Suprapubic skin (tissue), 4 donors: ENCODE results near the gene L1TD1. TPM values are rescaled to one million over a fixed set of nuclear protein-coding genes. Genes with fewer than 3 reads are reported as not detected.
A peak's percentile ranks its signal among the peaks of the same experiment; 100 is the strongest.
"Not testable (repeated sequence)": the region's sequence is repeated elsewhere in the genome, so short reads cannot be mapped to it uniquely, and the experiment has no call there.

ENCODE experiments used
- DNase-seq, 2 donors: peaks; one replicate each; pipeline ENCODE4 v3.0.0-alpha.2; 2019; ENCODE audit warnings: low spot score in 2 of 2
- H3K27ac ChIP-seq: fragments of 200-600 bp; sonication (generic); one replicate; pipeline ENCODE4 v1.5.1; 2019
- H3K27me3 ChIP-seq: fragments of 200-600 bp; sonication (generic); one replicate; pipeline ENCODE4 v1.5.1; 2019
- H3K36me3 ChIP-seq: fragments of 200-600 bp; sonication (generic); one replicate; pipeline ENCODE4 v1.5.1; 2019
- H3K4me1 ChIP-seq: fragments of 200-600 bp; sonication (generic); one replicate; pipeline ENCODE4 v1.5.1; 2019
- H3K4me3 ChIP-seq: fragments of 200-600 bp; sonication (generic); one replicate; pipeline ENCODE4 v1.5.1; 2019; ENCODE audit warnings: mild to moderate bottlenecking
- H3K9me3 ChIP-seq: fragments of 200-600 bp; sonication (generic); one replicate; pipeline ENCODE4 v1.5.1; 2019
- CTCF ChIP-seq, 2 donors: fragments of 200-600 bp in 1 of 2; fragments of 450-650 bp in 1 of 2; sonication (generic) in 1 of 2; IDR thresholded peaks; one replicate each; pipeline ENCODE4 v1.5.1; 2016 to 2019; ENCODE audit warnings: antibody characterized with exemption in 2 of 2, mild to moderate bottlenecking in 1 of 2, moderate library complexity in 1 of 2
- EP300 ChIP-seq: sonication (generic); formaldehyde crosslinking; IDR thresholded peaks from one replicate; pipeline ENCODE4 v1.6.1; 2017; ENCODE audit warnings: antibody characterized with exemption
- POLR2A ChIP-seq, 2 donors: fragments of 450-650 bp; IDR thresholded peaks; one replicate each; pipeline ENCODE4 v1.6.1; 2017; ENCODE audit warnings: antibody characterized with exemption in 2 of 2, mild to moderate bottlenecking in 2 of 2, moderate library complexity in 2 of 2
- POLR2AphosphoS5 ChIP-seq, 3 donors: sonication (generic); formaldehyde crosslinking; IDR thresholded peaks; one replicate each; pipeline ENCODE4 v1.6.1; 2017; ENCODE audit warnings: antibody characterized with exemption in 3 of 3
- WGBS: methylation state at CpG from one replicate; pipeline ENCODE4 v1.1.5; 2018; 5-methylcytosine and 5-hydroxymethylcytosine counted together
- total RNA-seq, 4 donors: library from RNA; depleted of rRNA; stranded (reverse); fragments of >200 nt; gene quantifications; one replicate each; pipeline ENCODE4 v1.1.0, GENCODE V29; 2016

Gene L1TD1
- total RNA-seq, 4 donors from 2014 or later, result 0.16 TPM; not detected in 3

- WGBS, result 94% methylated on average over 1 of the region's 1 CpG
- Histone ChIP-seq H3K27me3 (no peaks in the 10 kb centered on the region), H3K36me3 (no peaks in the 10 kb centered on the region), H3K4me3 (no peak overlapping the region), H3K27ac (no peak overlapping the region), H3K4me1 (no peaks in the 10 kb centered on the region), H3K9me3 (peaks cover 10% of the 10 kb centered on the region)
- DNase-seq, result no peak
- no peak for TF ChIP-seq POLR2AphosphoS5 (IDR thresholded peaks at IDR 0.05)
- no peak for TF ChIP-seq EP300
- no peak for TF ChIP-seq POLR2A (IDR thresholded peaks at IDR 0.05)
- TF ChIP-seq CTCF (IDR thresholded peaks at IDR 0.05), result no peak
These were observed 15.4 kb downstream of the L1TD1 start for GRCh38 chr1:62209931-62210595.

DNA sequence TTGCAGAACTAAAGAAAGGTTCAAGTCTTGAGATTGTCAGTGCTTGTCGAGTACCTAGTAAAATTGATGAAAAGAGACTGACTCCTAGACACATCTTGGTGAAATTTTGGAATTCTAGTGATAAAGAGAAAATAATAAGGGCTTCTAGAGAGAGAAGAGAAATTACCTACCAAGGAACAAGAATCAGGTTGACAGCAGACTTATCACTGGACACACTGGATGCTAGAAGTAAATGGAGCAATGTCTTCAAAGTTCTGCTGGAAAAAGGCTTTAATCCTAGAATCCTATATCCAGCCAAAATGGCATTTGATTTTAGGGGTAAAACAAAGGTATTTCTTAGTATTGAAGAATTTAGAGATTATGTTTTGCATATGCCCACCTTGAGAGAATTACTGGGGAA lies 16.3 kb downstream of the L1TD1 start:
- TF ChIP-seq CTCF (IDR thresholded peaks at IDR 0.05), result no peak
- TF ChIP-seq EP300, result no peak
- no peak for TF ChIP-seq POLR2AphosphoS5 (IDR thresholded peaks at IDR 0.05)
- TF ChIP-seq POLR2A (IDR thresholded peaks at IDR 0.05), result no peak
- no peaks in the 10 kb centered on the region for H3K4me1 ChIP-seq
- H3K4me3 ChIP-seq, result no peak overlapping the region
- no peak for DNase-seq
- H3K27me3 ChIP-seq, result no peaks in the 10 kb centered on the region
- no peak overlapping the region for H3K27ac ChIP-seq
- peaks cover 10% of the 10 kb centered on the region for H3K9me3 ChIP-seq
- WGBS, result 97% methylated on average over 1 of the region's 1 CpG
- no peaks in the 10 kb centered on the region for H3K36me3 ChIP-seq

DNA sequence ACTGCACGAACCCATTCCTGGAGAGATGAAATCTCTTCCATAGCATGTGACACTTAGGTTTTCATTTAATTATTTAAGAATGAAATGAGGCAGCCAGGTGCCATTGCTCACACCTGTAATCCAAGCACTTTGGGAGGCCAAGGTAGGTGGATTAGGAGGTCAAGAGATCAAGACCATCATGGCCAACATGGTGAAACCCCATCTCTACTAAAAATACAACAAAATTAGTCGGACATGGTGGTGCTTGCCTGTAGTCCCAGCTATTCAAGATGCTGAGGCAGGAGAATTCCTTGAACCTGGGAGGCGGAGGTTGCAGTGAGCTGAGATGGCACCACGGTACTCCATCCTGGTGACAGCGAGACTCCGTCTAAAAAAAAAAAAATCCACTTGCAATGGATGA lies 17.8 kb downstream of the L1TD1 start:
- WGBS, result 89% methylated on average over 6 of the region's 6 CpGs

DNA sequence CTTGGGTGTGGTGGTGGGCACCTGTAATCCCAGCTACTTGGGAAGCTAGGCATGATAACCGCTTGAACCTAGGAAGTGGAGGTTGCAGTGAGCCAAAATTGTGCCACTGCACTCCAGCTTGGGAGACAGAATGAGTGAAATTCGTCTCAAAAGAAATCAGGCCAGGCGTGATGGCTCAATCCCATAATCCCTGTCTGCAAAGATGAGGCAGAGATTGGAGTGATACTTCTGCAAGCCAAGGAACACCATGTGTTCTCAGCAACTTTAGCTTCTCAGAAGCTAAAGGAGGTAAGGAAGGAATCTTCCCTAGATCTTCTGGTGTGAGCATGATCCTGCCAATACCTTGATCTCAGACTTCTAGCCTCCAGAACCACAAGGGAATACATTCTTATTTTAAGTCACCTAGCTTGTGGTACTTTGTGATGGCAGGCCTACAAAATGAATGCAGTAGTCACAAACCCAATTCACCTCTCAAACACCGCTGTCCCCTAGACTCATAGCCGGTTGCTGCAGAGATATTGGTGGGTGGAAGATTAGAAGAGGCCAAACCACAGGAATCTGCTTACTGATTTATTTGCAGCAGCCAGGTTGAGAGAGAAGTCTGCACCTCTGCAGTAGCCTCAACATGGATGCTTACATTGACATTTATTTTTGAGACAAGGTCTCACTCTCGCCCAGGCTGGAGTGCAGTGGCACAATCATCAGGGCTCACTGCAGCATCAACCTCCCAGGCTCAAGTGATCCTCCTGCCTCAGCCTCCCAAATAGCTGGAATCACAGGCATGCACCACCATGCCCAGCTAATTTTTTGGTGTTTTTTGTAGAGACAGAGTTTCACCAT lies 18.6 kb downstream of the L1TD1 start:
- DNase-seq, result no peak
- Histone ChIP-seq H3K9me3 (peaks cover 10% of the 10 kb centered on the region), H3K27me3 (no peaks in the 10 kb centered on the region), H3K36me3 (no peaks in the 10 kb centered on the region), H3K27ac (no peak overlapping the region), H3K4me1 (no peaks in the 10 kb centered on the region), H3K4me3 (no peak overlapping the region)
- 85% methylated on average over 6 of the region's 6 CpGs for WGBS
- no peak for TF ChIP-seq POLR2AphosphoS5 (IDR thresholded peaks at IDR 0.05)

More for the DNA sequence above, 17.8 kb downstream of the L1TD1 start:
- H3K27me3 ChIP-seq, result no peaks in the 10 kb centered on the region
- H3K9me3 ChIP-seq, result peaks cover 10% of the 10 kb centered on the region
- no peak overlapping the region for H3K27ac ChIP-seq
- H3K4me1 ChIP-seq, result no peaks in the 10 kb centered on the region
- no peak for TF ChIP-seq POLR2A (IDR thresholded peaks at IDR 0.05)
- no peak for TF ChIP-seq EP300
- no peak for TF ChIP-seq CTCF (IDR thresholded peaks at IDR 0.05)
- TF ChIP-seq POLR2AphosphoS5 (IDR thresholded peaks at IDR 0.05), result no peak
- no peak overlapping the region for H3K4me3 ChIP-seq
- no peak for DNase-seq
- H3K36me3 ChIP-seq, result no peaks in the 10 kb centered on the region

GRCh38 chr1:62218604-62219003 lies 24.0 kb downstream of the L1TD1 start:
- Histone ChIP-seq H3K36me3 (no peaks in the 10 kb centered on the region), H3K4me1 (no peaks in the 10 kb centered on the region), H3K4me3 (no peak overlapping the region), H3K9me3 (no peaks in the 10 kb centered on the region), H3K27me3 (no peaks in the 10 kb centered on the region), H3K27ac (no peak overlapping the region)
- DNase-seq, result peak in 1 of 2 donors; percentile 1
- 71% methylated on average over 2 of the region's 2 CpGs for WGBS
- TF ChIP-seq POLR2AphosphoS5 (IDR thresholded peaks at IDR 0.05), result no peak
- no peak for TF ChIP-seq EP300
- TF ChIP-seq POLR2A (IDR thresholded peaks at IDR 0.05), result no peak
- TF ChIP-seq CTCF (IDR thresholded peaks at IDR 0.05), result no peak

DNA sequence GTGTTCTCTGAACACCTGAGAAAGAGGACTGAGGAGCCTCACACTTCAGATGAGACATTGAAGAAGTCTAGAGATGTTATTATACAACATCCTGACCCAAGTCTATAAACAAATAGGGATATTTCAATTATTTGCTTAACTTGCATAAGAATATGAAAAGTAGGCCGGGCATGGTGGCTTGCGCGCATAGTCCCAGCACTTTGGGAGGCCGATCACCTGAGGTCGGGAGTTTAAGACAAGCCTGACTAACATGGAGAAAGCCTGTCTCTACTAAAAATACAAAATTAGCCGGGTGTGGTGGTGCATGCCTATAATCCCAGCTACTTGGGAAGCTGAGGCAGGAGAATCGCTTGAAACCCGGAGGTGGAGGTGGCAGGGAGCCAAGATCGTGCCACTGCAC lies 25.8 kb downstream of the L1TD1 start:
- peak in 1 of 2 donors; percentile 73 for DNase-seq
- not testable (repeated sequence) for H3K4me3 ChIP-seq, H3K4me1 ChIP-seq, H3K27ac ChIP-seq, H3K27me3 ChIP-seq, H3K9me3 ChIP-seq, H3K36me3 ChIP-seq
- 84% methylated on average over 9 of the region's 9 CpGs for WGBS
